Right lung (tissue), 5 donors: ENCODE results near the gene SSC5D. TPM values are rescaled to one million over a fixed set of nuclear protein-coding genes. Genes with fewer than 3 reads are reported as not detected.

Experiments
- DNase-seq, 2 donors: peaks; one replicate each; pipeline ENCODE4 v3.0.0-alpha.2; 2013
- polyA plus RNA-seq, 5 donors: library from polyadenylated mRNA; unstranded; fragments of 120-200 nt; gene quantifications; one replicate each; pipeline versions ENCODE4 v1.2.1 to v1.2.3, GENCODE V29; 2013; ENCODE audit warnings: inconsistent platforms in 1 of 5, low replicate concordance in 1 of 5; ENCODE audit not compliant: insufficient read length in 5 of 5, insufficient read depth in 1 of 5

SSC5D gene
- polyA plus RNA-seq, 5 donors = 3.1 to 15.6 (median 8.8) TPM

- DNase-seq = no peak
These were observed 33.4 kb upstream of the SSC5D start for GRCh38 chr19:55454787-55455243.

DNA sequence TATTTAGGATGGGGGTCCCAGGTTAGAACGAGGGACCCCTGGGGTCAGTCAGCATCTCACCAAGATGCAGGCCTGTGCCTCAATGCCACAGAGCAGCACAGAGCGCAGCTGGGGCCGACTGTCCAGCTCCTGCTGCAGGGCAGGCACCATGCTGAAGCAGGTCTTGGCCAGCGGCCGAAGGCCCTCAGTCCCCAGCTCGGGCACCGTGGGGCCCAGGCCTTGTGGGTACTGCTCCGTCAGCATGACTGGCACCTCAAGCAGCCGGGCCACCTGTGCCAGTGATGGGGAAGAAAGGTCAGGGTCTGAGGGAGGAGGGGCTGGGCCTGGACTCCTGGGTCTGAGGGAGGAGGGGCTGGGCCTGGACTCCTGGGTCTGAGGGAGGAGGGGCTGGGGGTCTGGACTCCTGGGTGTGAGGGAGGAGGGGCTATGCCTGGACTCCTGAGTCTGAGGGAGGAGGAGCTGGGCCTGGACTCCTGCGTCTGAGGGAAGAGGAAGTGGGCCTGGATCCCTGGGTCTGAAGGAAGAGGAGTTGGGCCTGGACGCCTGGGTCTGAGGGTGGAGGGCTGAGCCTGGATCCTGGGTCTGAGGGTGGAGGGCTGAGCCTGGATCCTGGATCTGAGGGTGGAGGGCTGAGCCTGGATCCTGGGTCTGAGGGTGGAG is 32.5 kb upstream of the SSC5D start:
- no peak for DNase-seq

- DNase-seq = no peak
These were observed 31.9 kb upstream of the SSC5D start for GRCh38 chr19:55456347-55456746.

DNA sequence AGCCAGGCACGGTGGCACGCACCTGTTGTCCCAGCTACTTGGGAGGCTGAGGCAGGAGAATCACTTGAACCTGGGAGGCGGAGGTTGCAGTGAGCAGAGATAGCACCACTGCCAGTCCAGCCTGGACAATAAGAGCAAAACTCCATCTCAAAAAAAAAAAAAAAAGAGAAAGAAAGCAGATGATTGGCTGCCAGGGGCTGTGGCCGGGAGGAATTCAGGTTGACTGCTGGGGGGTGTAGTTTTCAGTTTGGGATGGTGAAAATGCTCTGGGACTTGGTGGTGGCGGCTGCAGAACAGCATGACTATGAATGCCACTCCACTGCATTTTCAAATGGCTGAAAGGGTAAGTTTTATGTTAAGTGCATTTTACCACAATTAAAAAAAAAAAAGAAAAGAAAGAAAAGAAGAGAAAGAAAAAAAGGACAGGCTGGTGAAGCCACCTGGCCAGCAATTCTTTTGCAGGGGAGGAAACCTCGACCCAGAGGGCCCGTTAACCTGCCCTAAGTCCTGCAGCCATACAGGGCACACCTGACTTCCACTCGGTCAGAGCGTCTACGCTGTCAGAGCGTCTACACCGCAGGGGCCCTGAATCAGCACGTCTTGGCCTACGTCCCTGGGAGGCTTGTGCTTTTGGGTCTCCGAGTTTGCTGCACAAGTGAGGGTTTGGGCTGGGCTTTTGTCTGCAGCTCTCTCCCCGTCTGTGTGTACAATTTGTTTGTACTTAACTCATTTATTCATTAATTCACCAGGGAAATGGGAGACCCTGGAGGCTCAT is 30.4 kb upstream of the SSC5D start:
- DNase-seq = no peak

DNA sequence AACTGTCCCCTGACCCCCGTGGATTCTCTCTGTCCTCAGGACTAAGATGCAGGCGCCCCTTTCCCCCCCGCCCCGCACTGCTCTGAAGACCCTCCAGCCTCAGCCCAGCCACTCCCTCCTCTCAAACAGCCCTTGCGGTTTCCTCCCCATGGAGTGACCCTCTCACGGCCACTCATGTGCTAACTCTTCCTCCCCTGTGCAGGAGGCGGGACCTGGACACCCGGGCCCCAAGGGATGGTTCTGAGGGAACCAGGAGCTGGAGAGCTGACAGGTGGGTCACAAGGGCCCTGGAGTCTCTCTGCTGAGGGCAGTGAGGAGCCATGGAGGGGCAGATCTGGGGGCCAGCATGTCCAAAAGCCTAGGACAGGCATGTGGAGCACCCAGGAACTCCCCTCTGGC is 28.7 kb upstream of the SSC5D start:
- DNase-seq = no peak

DNA sequence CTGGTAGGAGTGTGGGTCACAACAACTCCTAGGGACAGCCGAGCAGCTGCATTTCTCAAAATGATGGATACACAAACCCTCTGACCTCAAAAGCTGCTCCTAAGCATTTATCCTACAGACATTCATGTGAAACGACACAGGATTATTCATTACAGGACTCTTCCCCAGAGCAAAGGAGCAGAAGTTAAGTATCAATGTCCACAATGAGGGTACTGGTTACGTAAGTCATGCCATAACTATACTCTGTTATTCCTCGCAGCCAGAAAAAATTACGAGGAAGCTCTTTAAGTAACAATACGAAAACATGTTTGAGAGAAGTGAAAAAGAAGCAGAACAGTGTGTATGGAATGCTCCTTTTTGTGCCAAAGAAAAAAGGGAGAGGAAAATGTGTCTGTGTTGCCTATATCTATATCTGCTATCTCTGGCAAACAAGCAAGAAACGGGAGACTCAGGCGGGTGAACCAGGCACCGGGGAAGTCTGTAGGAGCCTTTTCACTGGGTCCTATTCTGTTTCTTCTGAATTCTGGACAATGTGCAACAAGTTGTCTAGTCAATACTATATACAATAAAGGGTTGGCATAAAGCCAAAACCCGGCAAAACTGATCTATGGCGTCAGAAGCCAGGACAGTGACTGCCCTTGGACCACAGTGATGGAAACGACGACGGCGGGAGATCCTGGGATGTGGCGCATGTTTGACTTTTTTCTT is 28.1 kb upstream of the SSC5D start:
- peak; percentile 43 to 60 for DNase-seq

GRCh38 chr19:55460670-55461258 is 27.5 kb upstream of the SSC5D start:
- peak; percentile 83 to 84 for DNase-seq

- DNase-seq = peak; percentile 100
These were observed 26.8 kb upstream of the SSC5D start, which contains the start of gene ISOC2 for GRCh38 chr19:55461259-55461973. Gene ISOC2, minus strand, starts transcription at chr19:55461642. Its CDS starts 5,156 bp downstream, at chr19:55456486.

- peak in 1 of 2 donors; percentile 31 for DNase-seq
These were observed 26.1 kb upstream of the SSC5D start for GRCh38 chr19:55461974-55462626.

GRCh38 chr19:55462722-55463121 is 25.5 kb upstream of the SSC5D start:
- no peak for DNase-seq

- no peak for DNase-seq
These were observed 24.6 kb upstream of the SSC5D start for GRCh38 chr19:55463583-55464031.

- no peak for DNase-seq
These were observed 24.1 kb upstream of the SSC5D start for GRCh38 chr19:55464039-55464661.

- no peak for DNase-seq
These were observed 23.6 kb upstream of the SSC5D start, which contains the start of gene C19orf85 for GRCh38 chr19:55464662-55465054. Gene C19orf85, minus strand, starts transcription at chr19:55464751. Its CDS starts 197 bp downstream, at chr19:55464554.

DNA sequence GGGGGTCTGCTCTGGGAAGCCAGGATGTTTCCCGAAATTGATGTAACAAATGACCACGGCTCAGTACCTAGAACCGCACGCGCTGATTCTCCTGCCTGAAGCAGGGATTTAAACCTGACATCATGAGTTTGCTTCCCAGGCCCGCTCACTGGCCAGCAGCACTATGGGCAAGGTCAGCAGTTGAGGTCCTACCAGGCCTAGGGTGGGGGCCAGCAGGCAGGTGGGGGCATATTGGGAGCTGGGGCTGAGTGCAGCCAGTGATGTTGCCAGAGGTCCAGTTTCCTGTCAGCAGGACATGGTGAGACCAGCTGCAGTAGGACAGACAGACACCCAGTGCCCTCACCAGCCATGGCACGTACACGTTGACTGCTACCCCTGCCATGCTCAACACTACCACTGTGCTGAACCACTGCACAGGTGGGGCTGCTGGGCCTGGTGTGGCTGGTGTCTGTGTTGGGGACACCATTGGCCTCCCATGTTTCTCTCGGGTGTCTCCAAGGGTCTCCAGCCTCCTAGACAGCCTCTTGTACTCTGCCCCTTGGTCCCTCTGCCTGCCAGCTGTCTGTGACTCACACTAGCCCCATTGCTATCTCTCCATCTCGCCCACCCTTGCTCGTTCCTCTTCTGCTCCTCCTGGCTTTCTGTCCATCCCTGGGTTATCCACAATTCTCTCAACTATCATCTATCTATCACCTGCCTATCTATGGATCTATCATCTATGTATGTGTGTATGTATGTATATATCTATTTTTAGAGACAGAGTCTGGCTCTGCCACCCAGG is 22.6 kb upstream of the SSC5D start:
- no peak for DNase-seq

DNA sequence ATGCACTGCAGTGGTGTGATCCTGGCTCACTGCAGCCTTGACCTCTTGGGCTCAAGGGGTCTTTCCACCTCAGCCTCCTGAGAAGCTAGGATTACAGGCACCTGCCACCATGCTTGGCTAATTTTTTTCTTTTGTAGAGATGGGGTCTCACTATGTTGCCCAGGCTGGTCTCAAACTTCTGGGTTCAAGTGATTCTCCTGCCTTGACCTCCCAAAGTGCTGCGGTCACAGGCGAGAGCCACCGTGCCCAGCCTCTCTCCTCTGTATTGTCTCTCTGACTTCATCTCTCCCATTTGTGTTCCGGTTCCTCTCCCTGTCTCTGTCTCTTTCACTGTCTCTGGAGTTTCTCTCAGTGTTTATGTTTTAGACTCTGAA is 22.0 kb upstream of the SSC5D start:
- no peak for DNase-seq

- DNase-seq = peak in 1 of 2 donors; percentile 39
These were observed 20.8 kb upstream of the SSC5D start for GRCh38 chr19:55467236-55468053.

DNA sequence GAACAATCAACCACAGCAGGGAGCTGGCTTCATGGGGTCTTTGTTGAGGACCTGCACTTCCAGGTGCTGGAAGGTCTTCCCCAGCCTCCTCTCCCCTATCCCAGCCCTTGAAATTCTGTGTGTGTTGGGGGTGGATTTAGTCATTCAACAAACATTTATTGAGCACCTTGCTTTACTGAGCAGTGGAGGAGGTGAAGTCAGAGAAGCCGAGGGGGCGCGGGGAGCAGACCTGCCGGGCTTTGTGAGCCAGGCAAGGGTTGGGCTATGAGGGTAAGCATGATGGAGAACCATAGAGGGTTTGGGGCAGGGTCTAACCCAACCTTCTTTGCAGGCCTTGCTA is 20.2 kb upstream of the SSC5D start:
- DNase-seq = no peak

DNA sequence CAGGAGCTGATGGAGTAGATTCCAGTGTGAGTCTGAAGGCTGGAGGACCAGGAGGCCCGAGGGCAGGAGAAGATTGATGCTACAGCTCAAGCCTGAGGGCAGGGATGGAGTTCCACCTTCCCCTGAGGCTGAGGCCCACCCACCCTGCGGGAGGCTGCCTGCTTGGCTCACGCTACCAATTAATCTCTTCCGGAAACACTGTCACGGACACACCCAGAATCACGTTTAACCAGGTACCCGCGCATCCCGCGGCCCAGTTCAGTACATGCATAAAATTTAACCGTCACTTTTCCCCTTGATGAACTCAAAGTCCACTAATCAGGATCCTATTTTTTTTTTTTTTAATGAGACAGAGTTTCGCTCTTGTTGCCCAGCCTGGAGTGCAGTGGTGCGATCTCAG is 17.0 kb upstream of the SSC5D start:
- DNase-seq = no peak

- DNase-seq = no peak
These were observed 15.8 kb upstream of the SSC5D start for GRCh38 chr19:55472463-55472862.
